GM23338 (cell line): ENCODE results near the gene CCDC191.

Source experiments
- CREB1 ChIP-seq: fragments of 250-450 bp; sonication (Bioruptor Pico); IDR thresholded peaks from 2 replicates; pipeline ENCODE4 v1.5.0; 2020; ENCODE audit warnings: low read depth, mild to moderate bottlenecking, moderate library complexity
- ETS1 ChIP-seq: IDR thresholded peaks from 2 replicates; pipeline ENCODE4 v1.6.1; 2016; ENCODE audit warnings: antibody characterized with exemption
- EZH2 ChIP-seq: fragments of 200-600 bp; sonication (generic); IDR thresholded peaks from one replicate; pipeline ENCODE4 v1.8.0; 2017; ENCODE audit warnings: antibody characterized with exemption, mild to moderate bottlenecking, low read depth; ENCODE audit not compliant: unreplicated experiment
- EZH2phosphoT487 ChIP-seq: fragments of 200-600 bp; sonication (generic); IDR thresholded peaks from one replicate; pipeline ENCODE4 v1.8.1; 2018; ENCODE audit warnings: antibody characterized with exemption; ENCODE audit not compliant: unreplicated experiment
- JUNB ChIP-seq: IDR thresholded peaks from one replicate; pipeline ENCODE4 v1.6.1; 2016; ENCODE audit warnings: antibody characterized with exemption; ENCODE audit not compliant: unreplicated experiment
- POLR2AphosphoS5 ChIP-seq: IDR thresholded peaks from 2 replicates; pipeline ENCODE4 v1.6.1; 2016; ENCODE audit warnings: antibody characterized with exemption, low read depth
- REST ChIP-seq: IDR thresholded peaks from one replicate; pipeline ENCODE4 v1.6.1; 2018; ENCODE audit warnings: antibody characterized with exemption; ENCODE audit not compliant: unreplicated experiment
- TF ChIP-seq, protein P1 (sequence below), 2 experiments: fragments of 200-600 bp in 1 of 2; sonication (generic) in 1 of 2; conservative IDR thresholded peaks; 2 replicates each; pipeline versions ENCODE4 v1.5.1 to v1.6.1; 2016 to 2017; ENCODE audit warnings: antibody characterized with exemption in 2 of 2, low read depth in 2 of 2, mild to moderate bottlenecking in 2 of 2, moderate library complexity in 1 of 2

DNA sequence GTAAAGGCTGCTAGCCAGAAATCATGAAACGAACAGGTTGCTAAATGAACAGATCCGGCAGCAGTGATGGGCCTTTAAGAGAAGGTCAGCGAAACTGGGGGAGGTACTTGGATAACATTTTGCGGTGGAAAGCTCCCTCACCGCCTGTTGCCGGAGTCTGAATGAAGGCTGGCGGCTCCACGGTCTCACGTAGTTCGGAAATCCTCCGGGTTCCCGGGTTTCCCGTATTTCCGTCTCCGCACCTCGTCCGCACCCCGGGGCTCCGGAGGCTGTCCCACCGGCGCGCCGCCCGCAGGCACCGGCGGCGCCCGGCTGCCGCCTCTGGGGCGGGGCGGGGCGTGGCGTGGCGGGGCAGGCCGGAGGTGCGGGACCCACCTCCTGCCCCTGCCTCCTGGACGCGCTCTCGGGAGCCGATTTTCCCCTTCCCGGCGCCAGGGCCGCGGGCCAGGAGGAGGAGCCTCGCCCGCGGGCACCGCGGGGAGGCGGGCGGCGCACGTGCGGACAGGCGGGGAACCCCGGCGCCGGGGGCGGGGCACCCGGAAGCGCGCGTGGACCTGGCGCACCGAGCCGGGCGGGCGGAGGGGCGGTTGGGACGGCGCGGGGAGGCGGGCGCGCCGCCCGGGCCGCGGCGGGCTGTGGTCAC, 108.8 kb downstream of the CCDC191 start, which contains the start of gene ZDHHC23:
- TF ChIP-seq, protein P1, sequence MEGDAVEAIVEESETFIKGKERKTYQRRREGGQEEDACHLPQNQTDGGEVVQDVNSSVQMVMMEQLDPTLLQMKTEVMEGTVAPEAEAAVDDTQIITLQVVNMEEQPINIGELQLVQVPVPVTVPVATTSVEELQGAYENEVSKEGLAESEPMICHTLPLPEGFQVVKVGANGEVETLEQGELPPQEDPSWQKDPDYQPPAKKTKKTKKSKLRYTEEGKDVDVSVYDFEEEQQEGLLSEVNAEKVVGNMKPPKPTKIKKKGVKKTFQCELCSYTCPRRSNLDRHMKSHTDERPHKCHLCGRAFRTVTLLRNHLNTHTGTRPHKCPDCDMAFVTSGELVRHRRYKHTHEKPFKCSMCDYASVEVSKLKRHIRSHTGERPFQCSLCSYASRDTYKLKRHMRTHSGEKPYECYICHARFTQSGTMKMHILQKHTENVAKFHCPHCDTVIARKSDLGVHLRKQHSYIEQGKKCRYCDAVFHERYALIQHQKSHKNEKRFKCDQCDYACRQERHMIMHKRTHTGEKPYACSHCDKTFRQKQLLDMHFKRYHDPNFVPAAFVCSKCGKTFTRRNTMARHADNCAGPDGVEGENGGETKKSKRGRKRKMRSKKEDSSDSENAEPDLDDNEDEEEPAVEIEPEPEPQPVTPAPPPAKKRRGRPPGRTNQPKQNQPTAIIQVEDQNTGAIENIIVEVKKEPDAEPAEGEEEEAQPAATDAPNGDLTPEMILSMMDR (conservative IDR thresholded peaks at IDR 0.05; ENCODE audit: low read depth in 2 of 2), result no peak
- TF ChIP-seq EZH2phosphoT487 (no peak), CREB1 (CRISPR knock-in tag) (no peak), POLR2AphosphoS5 (no peak), EZH2 (no peak), ETS1 (no peak), JUNB (no peak), REST (no peak)
